Measurements from ENCODE around the gene TMEM43.

- TF ChIP-seq POLR2A (IDR thresholded peaks at IDR 0.05; ENCODE audit: low read depth, low read length) = no peak
- no peak for TF ChIP-seq POLR2AphosphoS5 (IDR thresholded peaks at IDR 0.05; ENCODE audit: low read depth, low read length)
- TF ChIP-seq TAF1 (IDR thresholded peaks at IDR 0.05; ENCODE audit: low read depth, low read length) = no peak
Observed at GRCh38 chr3:14130230-14130629, 5.4 kb downstream of the TMEM43 start.
